ENCODE results near the gene VSIG10.

GRCh38 chr12:118016424-118017264 lies 87.2 kb downstream of the VSIG10 start, which contains the start of gene RFC5:
- no peak for TF ChIP-seq EZH2phosphoT487 (IDR thresholded peaks at IDR 0.05; ENCODE audit: low read depth)
- no peak for TF ChIP-seq CTCF (IDR thresholded peaks at IDR 0.05; ENCODE audit: low read depth, low read length)

Data from OCI-LY3 (cell line).